HCT116 (cell line): ENCODE results near the gene DDX52. TPM values are rescaled to one million over a fixed set of nuclear protein-coding genes. Genes with fewer than 3 reads are reported as not detected.

Experiments used
- ATAC-seq: fragments of 200-7000 bp; cut with Tn5 transposase; 2 replicates; pipeline ENCODE4 v1.9.1; 2020; ENCODE audit warnings: mild to moderate bottlenecking, moderate library complexity
- BruUV-seq: library from RNA; stranded (reverse); fragments of 400-500 nt; replicated peaks from 2 replicates; lab custom pipeline; 2021; lab: Mats Ljungman, UMichigan
- CTCF ChIA-PET: fragments of 300-600 bp; sonication (Branson Sonifier 250); formaldehyde crosslinking; loops from one replicate; lab custom pipeline; 2021; ENCODE audit warnings: antibody characterized with exemption; lab: Charles Lee
- POLR2A ChIA-PET: fragments of 300-600, 350-600 bp; sonication (Branson Sonifier 250); formaldehyde crosslinking; loops from one replicate; lab custom pipeline; 2021; ENCODE audit warnings: antibody characterized with exemption; lab: Charles Lee
- RAD21 ChIA-PET, 2 experiments: fragments of 300-600 bp; sonication (Branson Sonifier 250); formaldehyde crosslinking; loops; one replicate each; lab custom pipeline; 2023; ENCODE audit warnings: low total read pairs in 2 of 2; ENCODE audit not compliant: uncharacterized antibody in 2 of 2, unreplicated experiment in 2 of 2, low non-redundant PET in 1 of 2; lab: Charles Lee
- DNase-seq: peaks from one replicate; pipeline ENCODE4 v3.0.0-alpha.2; 2010; ENCODE audit warnings: low read depth, low spot score
- H2AFZ ChIP-seq: fragments of 200-600 bp; shearing (Covaris generic), sonication (generic); 2 replicates; pipeline ENCODE4 v1.6.1; 2017; ENCODE audit warnings: low read depth, mixed run types, mixed read lengths, antibody characterized with exemption, low read length; ENCODE audit not compliant: poor library complexity, severe bottlenecking
- H3K27ac ChIP-seq: 2 replicates; pipeline ENCODE4 v1.5.1; 2012; ENCODE audit warnings: low read depth, low read length
- H3K27me3 ChIP-seq: fragments of 200-600 bp; sonication (generic); 2 replicates; pipeline ENCODE4 v1.6.1; 2016; ENCODE audit warnings: mixed run types, low read length, mixed read lengths; ENCODE audit not compliant: insufficient read depth
- H3K36me3 ChIP-seq, 2 experiments: fragments of 200-500 bp in 1 of 2; fragments of 200-600 bp in 1 of 2; sonication (Bioruptor generic) in 1 of 2; sonication (generic) in 1 of 2; 2 replicates each; pipeline versions ENCODE4 v1.5.1 to v1.6.1; 2014 to 2016; ENCODE audit warnings: low read length in 2 of 2, inconsistent platforms in 1 of 2, mixed read lengths in 1 of 2, mixed run types in 1 of 2; ENCODE audit not compliant: insufficient read depth in 2 of 2, control insufficient read depth in 1 of 2
- H3K4me1 ChIP-seq, 2 experiments: fragments of 200-600 bp in 1 of 2; sonication (generic) in 1 of 2; 2 replicates each; pipeline versions ENCODE4 v1.5.1 to v1.6.1; 2012 to 2017; ENCODE audit warnings: low read length in 2 of 2, inconsistent platforms in 1 of 2, mild to moderate bottlenecking in 1 of 2, mixed read lengths in 1 of 2, mixed run types in 1 of 2, moderate library complexity in 1 of 2; ENCODE audit not compliant: insufficient read depth in 2 of 2, control insufficient read depth in 1 of 2
- H3K4me2 ChIP-seq: fragments of 200-600 bp; sonication (generic); 2 replicates; pipeline ENCODE4 v1.6.1; 2017; ENCODE audit warnings: mixed run types, low read length, mixed read lengths
- H3K4me3 ChIP-seq, 2 experiments: fragments of 200-600 bp in 1 of 2; sonication (generic) in 1 of 2; replicated peaks in 1 of 2; 2 replicates each; pipeline ENCODE4 v1.5.1; 2011 to 2016; ENCODE audit warnings: low read length in 2 of 2, control low read depth in 1 of 2, low read depth in 1 of 2, mild to moderate bottlenecking in 1 of 2, mixed read lengths in 1 of 2, mixed run types in 1 of 2
- H3K79me2 ChIP-seq: fragments of 200-600 bp; sonication (generic); 2 replicates; pipeline ENCODE4 v1.6.1; 2017; ENCODE audit warnings: mild to moderate bottlenecking, mixed run types, low read length, moderate library complexity, mixed read lengths; ENCODE audit not compliant: insufficient read depth
- H3K9ac ChIP-seq: fragments of 200-600 bp; sonication (generic); 2 replicates; pipeline ENCODE4 v1.6.1; 2016; ENCODE audit warnings: low read length, mixed read lengths
- H3K9me2 ChIP-seq: fragments of 200-600 bp; sonication (generic), shearing (Covaris generic); 2 replicates; pipeline ENCODE4 v1.6.1; 2017; ENCODE audit warnings: mixed run types, mild to moderate bottlenecking, moderate library complexity; ENCODE audit not compliant: insufficient read depth
- H3K9me3 ChIP-seq, 2 experiments: fragments of 200-500 bp in 1 of 2; fragments of 200-600 bp in 1 of 2; sonication (Bioruptor generic) in 1 of 2; sonication (generic) in 1 of 2; 2 replicates each; pipeline ENCODE4 v1.6.1; 2014 to 2017; ENCODE audit warnings: low read length in 2 of 2, mixed read lengths in 2 of 2, inconsistent platforms in 1 of 2, low read depth in 1 of 2, mild to moderate bottlenecking in 1 of 2, mixed run types in 1 of 2, moderate library complexity in 1 of 2; ENCODE audit not compliant: control insufficient read depth in 1 of 2, insufficient read depth in 1 of 2
- H4K20me1 ChIP-seq: fragments of 200-600 bp; sonication (generic), shearing (Covaris generic); 2 replicates; pipeline ENCODE4 v1.6.1; 2017; ENCODE audit warnings: mixed run types, mild to moderate bottlenecking, moderate library complexity; ENCODE audit not compliant: insufficient read depth
- CBX3 ChIP-seq: IDR thresholded peaks from 2 replicates; pipeline ENCODE4 v1.6.1; 2012; ENCODE audit warnings: low read depth
- FOSL1 ChIP-seq: IDR thresholded peaks from 2 replicates; pipeline ENCODE4 v1.6.1; 2012; ENCODE audit warnings: low read depth
- POLR2AphosphoS5 ChIP-seq: IDR thresholded peaks from 2 replicates; pipeline ENCODE4 v1.6.1; 2011; ENCODE audit warnings: mild to moderate bottlenecking, low read depth, low read length, moderate library complexity
- RAD21 ChIP-seq: IDR thresholded peaks from 2 replicates; pipeline ENCODE4 v1.6.1; 2012; ENCODE audit warnings: low read depth, mild to moderate bottlenecking
- TCF7L2 ChIP-seq: IDR thresholded peaks from 2 replicates; pipeline ENCODE4 v1.7.0; 2011; ENCODE audit warnings: borderline replicate concordance, inconsistent platforms; ENCODE audit not compliant: insufficient read depth, insufficient read length; ENCODE audit errors: extremely low read depth
- intact Hi-C: fragments of 100-400 bp; cut with micrococcal nuclease; formaldehyde crosslinking; loops from 2 replicates; pipeline ENCODE4 v1.10.0; 2022
- total RNA-seq: library from RNA; stranded (reverse); gene quantifications from one replicate; pipeline ENCODE4 v1.2.1, GENCODE V29; 2021; ENCODE audit not compliant: unreplicated experiment
- TF ChIP-seq, protein P1 (sequence below): IDR thresholded peaks from 2 replicates; pipeline ENCODE4 v1.6.1; 2012; ENCODE audit warnings: low read depth
- TF ChIP-seq, protein P2 (sequence below): IDR thresholded peaks from 2 replicates; pipeline ENCODE4 v1.6.1; 2011; ENCODE audit warnings: mild to moderate bottlenecking, low read length, moderate library complexity; ENCODE audit not compliant: insufficient replicate concordance; ENCODE audit errors: extremely low read depth

Gene DDX52
- total RNA-seq, 1 experiment from 2014 or later: 45.4 TPM

DNA sequence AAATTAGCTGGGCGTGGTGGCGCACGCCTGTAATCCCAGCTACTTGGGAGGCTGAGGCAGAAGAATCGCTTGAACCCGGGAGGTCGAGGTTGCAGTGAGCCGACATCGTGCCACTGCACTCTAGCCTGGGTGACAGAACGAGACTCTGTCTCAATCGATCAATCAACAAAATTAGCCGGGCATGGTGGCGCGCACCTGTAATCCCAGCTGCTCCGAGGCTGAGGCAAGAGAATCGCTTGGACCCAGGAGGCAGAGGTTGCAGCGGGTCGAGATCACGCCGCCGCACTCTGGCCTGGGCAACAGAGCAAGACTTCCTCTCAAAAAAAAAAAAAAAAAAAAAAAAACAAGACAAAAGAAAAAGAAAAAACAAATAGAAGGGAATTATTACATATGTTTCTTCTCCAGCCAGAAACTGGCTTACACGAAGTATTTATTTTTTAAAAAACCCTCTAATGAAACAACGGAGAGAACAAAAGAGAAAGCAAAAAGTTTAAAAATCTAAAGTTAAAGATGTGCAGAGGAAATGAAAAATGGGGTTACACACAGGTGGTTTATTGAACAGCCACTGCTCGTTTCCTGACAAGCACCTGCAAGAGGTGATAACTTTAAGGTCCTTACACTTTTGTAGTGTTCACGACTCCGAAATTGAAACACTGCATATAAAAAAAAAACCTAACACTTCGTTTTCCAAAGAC, 35.5 kb downstream of the DDX52 start (continued):
- TF ChIP-seq POLR2AphosphoS5: no peak
- no peak for TF ChIP-seq RAD21
- no peak for TF ChIP-seq TCF7L2
- no peak for TF ChIP-seq FOSL1
- TF ChIP-seq CBX3: no peak

DNA sequence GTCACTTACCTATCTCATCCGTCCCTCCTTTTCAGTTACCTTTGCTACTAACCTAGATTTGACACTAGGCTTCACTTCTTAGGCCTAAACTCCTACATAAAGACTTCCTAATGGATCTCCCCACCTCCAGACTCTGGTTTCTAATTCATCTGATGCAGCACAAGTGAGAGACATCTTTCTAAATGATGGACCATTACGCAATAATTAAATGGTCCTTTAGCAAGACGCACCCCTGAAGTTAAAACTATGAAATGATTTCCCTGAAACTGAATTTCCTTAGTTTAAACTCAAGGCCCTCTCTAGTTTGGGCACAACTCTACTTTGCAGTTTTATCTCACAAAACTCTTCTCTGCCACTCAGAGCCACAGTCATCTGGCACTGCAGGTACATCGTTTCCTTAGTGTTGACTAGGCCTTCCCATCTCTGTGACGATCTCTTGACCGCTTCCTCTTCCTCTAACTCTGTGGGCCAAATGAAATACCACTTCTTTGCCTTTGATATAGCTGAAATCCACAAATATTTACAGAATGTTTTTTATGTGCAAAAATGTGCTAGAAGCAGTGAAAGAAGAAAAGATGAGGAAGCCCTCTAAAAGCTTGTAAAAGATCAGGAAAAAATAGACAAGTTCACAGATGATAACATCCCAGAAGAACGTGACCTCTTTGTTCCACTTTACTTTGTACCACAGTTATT, 37.3 kb downstream of the DDX52 start:
- Histone ChIP-seq H3K4me2 (no peak overlapping the region), H3K9me2 (no peaks in the 10 kb centered on the region), H3K79me2 (peaks cover 50% of the 10 kb centered on the region), H3K27ac (no peak overlapping the region), H3K36me3 (no peaks in the 10 kb centered on the region), H4K20me1 (no peaks in the 10 kb centered on the region), H3K27me3 (no peaks in the 10 kb centered on the region), H3K9me3 (no peaks in the 10 kb centered on the region), H3K4me1 (peaks cover 15 to 26% of the 10 kb centered on the region in 2 experiments), H3K4me3 (no peak overlapping the region), H2AFZ (no peak overlapping the region), H3K9ac (no peak overlapping the region)
- DNase-seq: no peak
- intact Hi-C loops: loop anchor here (5.0 to 10.0 kb wide), 2 partner anchors 51 to 114 kb away; no protein-coding TSS in a partner anchor
- no TSS peak for BruUV-seq
- ATAC-seq: no peak
- ChIA-PET RAD21 (no interaction called here), CTCF (no interaction called here), POLR2A (no interaction called here)
- TF ChIP-seq TCF7L2: no peak
- TF ChIP-seq, protein P1, sequence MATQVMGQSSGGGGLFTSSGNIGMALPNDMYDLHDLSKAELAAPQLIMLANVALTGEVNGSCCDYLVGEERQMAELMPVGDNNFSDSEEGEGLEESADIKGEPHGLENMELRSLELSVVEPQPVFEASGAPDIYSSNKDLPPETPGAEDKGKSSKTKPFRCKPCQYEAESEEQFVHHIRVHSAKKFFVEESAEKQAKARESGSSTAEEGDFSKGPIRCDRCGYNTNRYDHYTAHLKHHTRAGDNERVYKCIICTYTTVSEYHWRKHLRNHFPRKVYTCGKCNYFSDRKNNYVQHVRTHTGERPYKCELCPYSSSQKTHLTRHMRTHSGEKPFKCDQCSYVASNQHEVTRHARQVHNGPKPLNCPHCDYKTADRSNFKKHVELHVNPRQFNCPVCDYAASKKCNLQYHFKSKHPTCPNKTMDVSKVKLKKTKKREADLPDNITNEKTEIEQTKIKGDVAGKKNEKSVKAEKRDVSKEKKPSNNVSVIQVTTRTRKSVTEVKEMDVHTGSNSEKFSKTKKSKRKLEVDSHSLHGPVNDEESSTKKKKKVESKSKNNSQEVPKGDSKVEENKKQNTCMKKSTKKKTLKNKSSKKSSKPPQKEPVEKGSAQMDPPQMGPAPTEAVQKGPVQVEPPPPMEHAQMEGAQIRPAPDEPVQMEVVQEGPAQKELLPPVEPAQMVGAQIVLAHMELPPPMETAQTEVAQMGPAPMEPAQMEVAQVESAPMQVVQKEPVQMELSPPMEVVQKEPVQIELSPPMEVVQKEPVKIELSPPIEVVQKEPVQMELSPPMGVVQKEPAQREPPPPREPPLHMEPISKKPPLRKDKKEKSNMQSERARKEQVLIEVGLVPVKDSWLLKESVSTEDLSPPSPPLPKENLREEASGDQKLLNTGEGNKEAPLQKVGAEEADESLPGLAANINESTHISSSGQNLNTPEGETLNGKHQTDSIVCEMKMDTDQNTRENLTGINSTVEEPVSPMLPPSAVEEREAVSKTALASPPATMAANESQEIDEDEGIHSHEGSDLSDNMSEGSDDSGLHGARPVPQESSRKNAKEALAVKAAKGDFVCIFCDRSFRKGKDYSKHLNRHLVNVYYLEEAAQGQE: no peak
- TF ChIP-seq, protein P2, sequence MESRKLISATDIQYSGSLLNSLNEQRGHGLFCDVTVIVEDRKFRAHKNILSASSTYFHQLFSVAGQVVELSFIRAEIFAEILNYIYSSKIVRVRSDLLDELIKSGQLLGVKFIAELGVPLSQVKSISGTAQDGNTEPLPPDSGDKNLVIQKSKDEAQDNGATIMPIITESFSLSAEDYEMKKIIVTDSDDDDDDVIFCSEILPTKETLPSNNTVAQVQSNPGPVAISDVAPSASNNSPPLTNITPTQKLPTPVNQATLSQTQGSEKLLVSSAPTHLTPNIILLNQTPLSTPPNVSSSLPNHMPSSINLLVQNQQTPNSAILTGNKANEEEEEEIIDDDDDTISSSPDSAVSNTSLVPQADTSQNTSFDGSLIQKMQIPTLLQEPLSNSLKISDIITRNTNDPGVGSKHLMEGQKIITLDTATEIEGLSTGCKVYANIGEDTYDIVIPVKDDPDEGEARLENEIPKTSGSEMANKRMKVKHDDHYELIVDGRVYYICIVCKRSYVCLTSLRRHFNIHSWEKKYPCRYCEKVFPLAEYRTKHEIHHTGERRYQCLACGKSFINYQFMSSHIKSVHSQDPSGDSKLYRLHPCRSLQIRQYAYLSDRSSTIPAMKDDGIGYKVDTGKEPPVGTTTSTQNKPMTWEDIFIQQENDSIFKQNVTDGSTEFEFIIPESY: no peak
